Tibial nerve (tissue), 4 donors: ENCODE results near the gene OR10V1. TPM values are rescaled to one million over a fixed set of nuclear protein-coding genes. Genes with fewer than 3 reads are reported as not detected.

ENCODE experiments used
- DNase-seq, 2 donors: peaks; one replicate each; pipeline ENCODE4 v3.0.0-alpha.2; 2019; ENCODE audit warnings: low spot score in 2 of 2
- H3K27ac ChIP-seq, 4 donors: fragments of 200-600 bp; sonication (generic) in 3 of 4; one replicate each; pipeline ENCODE4 v1.5.1; 2017 to 2019; ENCODE audit warnings: mild to moderate bottlenecking in 1 of 4
- H3K27me3 ChIP-seq, 2 donors: fragments of 200-600 bp; sonication (generic) in 1 of 2; one replicate each; pipeline versions ENCODE4 v1.5.1 to v1.6.0; 2017 to 2019
- H3K36me3 ChIP-seq, 3 donors: fragments of 200-600 bp; sonication (generic); one replicate each; pipeline ENCODE4 v1.5.1; 2018 to 2019
- H3K4me1 ChIP-seq, 4 donors: fragments of 200-600 bp; sonication (generic) in 3 of 4; one replicate each; pipeline ENCODE4 v1.5.1; 2017 to 2019
- H3K4me3 ChIP-seq, 4 donors: fragments of 200-600 bp; sonication (generic) in 3 of 4; one replicate each; pipeline ENCODE4 v1.5.1; 2017 to 2019; ENCODE audit warnings: mild to moderate bottlenecking in 1 of 4, moderate library complexity in 1 of 4
- H3K9me3 ChIP-seq, 4 donors: fragments of 200-600 bp; sonication (generic) in 3 of 4; one replicate each; pipeline ENCODE4 v1.5.1; 2017 to 2019
- CTCF ChIP-seq, 5 experiments: fragments of 200-600 bp in 3 of 5; fragments of 450-650 bp in 2 of 5; sonication (generic) in 3 of 5; IDR thresholded peaks; one replicate each; pipeline ENCODE4 v1.5.1; 2016 to 2019; ENCODE audit warnings: antibody characterized with exemption in 5 of 5, mild to moderate bottlenecking in 3 of 5, moderate library complexity in 2 of 5
- EP300 ChIP-seq, 2 donors: sonication (generic); formaldehyde crosslinking; IDR thresholded peaks; one replicate each; pipeline ENCODE4 v1.6.1; 2017; ENCODE audit warnings: antibody characterized with exemption in 2 of 2, mild to moderate bottlenecking in 1 of 2
- POLR2A ChIP-seq, 2 donors: fragments of 450-650 bp; IDR thresholded peaks; one replicate each; pipeline ENCODE4 v1.6.1; 2017; ENCODE audit warnings: antibody characterized with exemption in 2 of 2, mild to moderate bottlenecking in 2 of 2, moderate library complexity in 2 of 2
- WGBS, 2 donors: methylation state at CpG; one replicate each; pipeline ENCODE4 v1.1.5; 2018; 5-methylcytosine and 5-hydroxymethylcytosine counted together
- total RNA-seq, 4 donors: library from RNA; depleted of rRNA; stranded (reverse); fragments of >200 nt; gene quantifications; one replicate each; pipeline ENCODE4 v1.1.0, GENCODE V29; 2016

The OR10V1 gene
- total RNA-seq, 4 donors from 2014 or later = not detected

- H3K9me3 ChIP-seq = no peaks in the 10 kb centered on the region
- H3K36me3 ChIP-seq = no peaks in the 10 kb centered on the region
- TF ChIP-seq CTCF (IDR thresholded peaks at IDR 0.05) (no peak), POLR2A (IDR thresholded peaks at IDR 0.05) (no peak), EP300 (IDR thresholded peaks at IDR 0.05) (no peak)
- H3K27ac ChIP-seq = no peak overlapping the region
- DNase-seq = no peak
- no peak overlapping the region for H3K4me3 ChIP-seq
- 70 to 73% methylated on average over 2 of the region's 2 CpGs for WGBS, 2 donors
- peaks cover 0 to 10% (median 7%) of the 10 kb centered on the region in 4 donors for H3K4me1 ChIP-seq
- no peaks in the 10 kb centered on the region for H3K27me3 ChIP-seq
Measured at GRCh38 chr11:59674291-59674690, 39.4 kb downstream of the OR10V1 start.

- Histone ChIP-seq H3K36me3 (no peaks in the 10 kb centered on the region), H3K9me3 (no peaks in the 10 kb centered on the region), H3K27me3 (no peaks in the 10 kb centered on the region), H3K27ac (no peak overlapping the region), H3K4me1 (peaks cover 0 to 10% (median 7%) of the 10 kb centered on the region in 4 donors), H3K4me3 (no peak overlapping the region)
- TF ChIP-seq CTCF (IDR thresholded peaks at IDR 0.05) (no peak), EP300 (IDR thresholded peaks at IDR 0.05) (no peak), POLR2A (IDR thresholded peaks at IDR 0.05) (no peak)
- WGBS, 2 donors = 93 to 97% methylated on average over 2 of the region's 2 CpGs
- no peak for DNase-seq
Measured at GRCh38 chr11:59673291-59673690, 40.4 kb downstream of the OR10V1 start.

- H3K36me3 ChIP-seq = peaks cover 0 to 2% (median 0%) of the 10 kb centered on the region in 3 donors
- no peaks in the 10 kb centered on the region for H3K9me3 ChIP-seq
- TF ChIP-seq POLR2A (IDR thresholded peaks at IDR 0.05) (no peak), CTCF (IDR thresholded peaks at IDR 0.05) (no peak), EP300 (IDR thresholded peaks at IDR 0.05) (no peak)
- no peak for DNase-seq
- no peak overlapping the region for H3K27ac ChIP-seq
- H3K4me1 ChIP-seq = peaks cover 0 to 27% (median 19%) of the 10 kb centered on the region in 4 donors
- H3K4me3 ChIP-seq = no peak overlapping the region
- no peaks in the 10 kb centered on the region for H3K27me3 ChIP-seq
- WGBS, 2 donors = 94 to 96% methylated on average over 11 of the region's 11 CpGs
Measured at GRCh38 chr11:59671471-59671870, 42.2 kb downstream of the OR10V1 start.

- Histone ChIP-seq H3K27ac (peak overlapping the region; percentile 89 to 100 (median 98)), H3K27me3 (no peaks in the 10 kb centered on the region), H3K4me1 (peaks cover 0 to 44% (median 20%) of the 10 kb centered on the region in 4 donors), H3K36me3 (peaks cover 0 to 21% (median 0%) of the 10 kb centered on the region in 3 donors), H3K4me3 (peak overlapping the region; percentile 64 to 99 (median 86)), H3K9me3 (no peaks in the 10 kb centered on the region)
- no peak for TF ChIP-seq CTCF (IDR thresholded peaks at IDR 0.05)
- WGBS, 2 donors = 1 to 2% methylated on average over 20 to 22 of the region's 22 CpGs
- DNase-seq = peak in 1 of 2 donors; percentile 31
Measured at GRCh38 chr11:59669611-59670009, 44.0 kb downstream of the OR10V1 start.

- H3K9me3 ChIP-seq = no peaks in the 10 kb centered on the region
- peak; percentile 98 to 99 for DNase-seq
- 0% methylated on average over 57 to 68 of the region's 68 CpGs for WGBS, 2 donors
- H3K36me3 ChIP-seq = peaks cover 0 to 23% (median 0%) of the 10 kb centered on the region in 3 donors
- no peaks in the 10 kb centered on the region for H3K27me3 ChIP-seq
- peak within 1 kb of the TSS; percentile 89 to 100 (median 98) for H3K27ac ChIP-seq
- peaks cover 0 to 49% (median 20%) of the 10 kb centered on the region in 4 donors for H3K4me1 ChIP-seq
- peak within 1 kb of the TSS; percentile 78 to 99 (median 90) for H3K4me3 ChIP-seq
- TF ChIP-seq POLR2A (IDR thresholded peaks at IDR 0.05) = peak; percentile 90 to 98
- peak in 2 of 5 experiments; percentile 28 to 44 for TF ChIP-seq CTCF (IDR thresholded peaks at IDR 0.05)
- peak; percentile 97 to 100 for TF ChIP-seq EP300 (IDR thresholded peaks at IDR 0.05)
Measured at GRCh38 chr11:59668950-59669610, 44.6 kb downstream of the OR10V1 start, which contains the start of gene PATL1. PATL1 (minus strand) TSS chr11:59669037; CDS start chr11:59668895, 142 bp downstream.
